IgD-negative memory B cell (primary cell): Measurements from ENCODE around the gene SGCB. TPM values are rescaled to one million over a fixed set of nuclear protein-coding genes. Genes with fewer than 3 reads are reported as not detected.
"Not testable (repeated sequence)": the region's sequence is repeated elsewhere in the genome, so short reads cannot be mapped to it uniquely, and the experiment has no call there.

Experiments used
- H3K27ac Mint-ChIP-seq, 3 donors: one replicate each; pipeline ENCODE4 v1.8.0; 2020 to 2022; ENCODE audit warnings: mild to moderate bottlenecking in 3 of 3, mixed read lengths in 3 of 3, moderate library complexity in 1 of 3
- H3K27me3 Mint-ChIP-seq: one replicate; pipeline ENCODE4 v1.8.0; 2021; ENCODE audit warnings: mixed read lengths
- H3K36me3 Mint-ChIP-seq: one replicate; pipeline ENCODE4 v1.8.0; 2020; ENCODE audit warnings: mild to moderate bottlenecking, mixed read lengths
- H3K4me1 Mint-ChIP-seq, 3 donors: one replicate each; pipeline ENCODE4 v1.8.0; 2020 to 2022; ENCODE audit warnings: mixed read lengths in 3 of 3, mild to moderate bottlenecking in 1 of 3
- H3K4me3 Mint-ChIP-seq, 4 donors: one replicate each; pipeline ENCODE4 v1.8.0; 2020 to 2022; ENCODE audit warnings: mild to moderate bottlenecking in 4 of 4, mixed read lengths in 4 of 4, moderate library complexity in 3 of 4
- H3K9me3 Mint-ChIP-seq, 3 donors: one replicate each; pipeline ENCODE4 v1.8.0; 2020 to 2021; ENCODE audit warnings: mixed read lengths in 3 of 3, mild to moderate bottlenecking in 1 of 3
- polyA plus RNA-seq: library from polyadenylated mRNA; unstranded; fragments of 300-500 nt; fragmentation: Illumina TruSeq; gene quantifications from one replicate; pipeline ENCODE4 v1.2.3, GENCODE V29; 2021

SGCB gene
- 4.8 TPM for polyA plus RNA-seq

GRCh38 chr4:52038103-52038912 lies at the start of gene SGCB:
Gene SGCB, minus strand, starts transcription at chr4:52038299. Its CDS starts 40 bp downstream, at chr4:52038259.
- H3K4me1 Mint-ChIP-seq = peaks cover 18 to 33% (median 24%) of the 10 kb centered on the region in 3 donors
- peak within 1 kb of the TSS in 1 of 3 donors; percentile 59 for H3K27ac Mint-ChIP-seq
- no peaks in the 10 kb centered on the region for H3K36me3 Mint-ChIP-seq
- no peaks in the 10 kb centered on the region for H3K9me3 Mint-ChIP-seq
- peak within 1 kb of the TSS; percentile 86 to 95 (median 92) for H3K4me3 Mint-ChIP-seq
- peaks cover 9% of the 10 kb centered on the region for H3K27me3 Mint-ChIP-seq

DNA sequence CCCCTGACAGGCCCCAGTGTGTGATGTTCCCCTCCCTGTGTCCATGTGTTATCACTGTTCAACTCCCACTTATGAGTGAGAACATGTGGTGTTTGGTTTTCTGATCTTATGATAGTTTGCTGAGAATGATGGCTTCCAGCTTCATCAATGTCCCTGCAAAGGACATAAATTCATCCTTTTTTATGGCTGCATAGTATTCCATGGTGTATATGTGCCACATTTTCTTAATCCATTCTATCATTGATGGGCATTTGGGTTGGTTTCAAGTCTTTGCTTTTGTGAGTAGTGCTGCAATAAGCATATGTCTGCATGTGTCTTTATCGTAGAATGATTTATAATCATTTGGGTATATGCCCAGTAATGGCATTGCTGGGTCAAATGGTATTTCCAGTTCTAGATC lies 48.3 kb upstream of the SGCB start:
- H3K27ac Mint-ChIP-seq, H3K36me3 Mint-ChIP-seq, H3K4me3 Mint-ChIP-seq, H3K9me3 Mint-ChIP-seq, H3K27me3 Mint-ChIP-seq, H3K4me1 Mint-ChIP-seq: not testable (repeated sequence)

DNA sequence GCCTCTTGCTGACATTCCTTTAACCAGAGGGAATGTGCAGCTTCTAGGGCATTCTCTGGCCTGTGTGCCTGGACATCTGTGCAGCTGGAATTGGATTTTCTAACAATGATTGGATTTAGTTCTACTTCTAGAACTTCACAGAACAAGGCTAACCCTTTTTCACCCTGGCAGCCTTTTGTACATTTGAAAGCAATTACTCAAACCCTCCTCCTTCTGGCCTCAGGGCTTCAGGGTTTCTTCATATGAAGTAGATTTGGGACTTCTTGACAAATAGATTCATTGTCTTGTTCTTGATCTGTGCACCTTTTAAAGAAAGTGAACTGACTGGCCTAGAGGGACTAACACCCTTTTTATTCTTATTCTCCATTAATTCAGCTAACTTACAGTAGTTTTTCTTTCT lies 43.1 kb upstream of the SGCB start:
- no peak overlapping the region for H3K27ac Mint-ChIP-seq
- H3K27me3 Mint-ChIP-seq = peaks cover 10% of the 10 kb centered on the region

GRCh38 chr4:52079659-52080058 lies 41.6 kb upstream of the SGCB start:
- no peaks in the 10 kb centered on the region for H3K4me1 Mint-ChIP-seq
- no peak overlapping the region for H3K27ac Mint-ChIP-seq
- H3K9me3 Mint-ChIP-seq = peaks cover 0 to 5% (median 0%) of the 10 kb centered on the region in 3 donors
- no peaks in the 10 kb centered on the region for H3K36me3 Mint-ChIP-seq
- H3K27me3 Mint-ChIP-seq = peaks cover 13% of the 10 kb centered on the region
- H3K4me3 Mint-ChIP-seq = no peak overlapping the region

More for the DNA sequence above, 43.1 kb upstream of the SGCB start:
- no peaks in the 10 kb centered on the region for H3K36me3 Mint-ChIP-seq
- peaks cover 0 to 1% (median 0%) of the 10 kb centered on the region in 3 donors for H3K9me3 Mint-ChIP-seq
- H3K4me3 Mint-ChIP-seq = no peak overlapping the region
- no peaks in the 10 kb centered on the region for H3K4me1 Mint-ChIP-seq

DNA sequence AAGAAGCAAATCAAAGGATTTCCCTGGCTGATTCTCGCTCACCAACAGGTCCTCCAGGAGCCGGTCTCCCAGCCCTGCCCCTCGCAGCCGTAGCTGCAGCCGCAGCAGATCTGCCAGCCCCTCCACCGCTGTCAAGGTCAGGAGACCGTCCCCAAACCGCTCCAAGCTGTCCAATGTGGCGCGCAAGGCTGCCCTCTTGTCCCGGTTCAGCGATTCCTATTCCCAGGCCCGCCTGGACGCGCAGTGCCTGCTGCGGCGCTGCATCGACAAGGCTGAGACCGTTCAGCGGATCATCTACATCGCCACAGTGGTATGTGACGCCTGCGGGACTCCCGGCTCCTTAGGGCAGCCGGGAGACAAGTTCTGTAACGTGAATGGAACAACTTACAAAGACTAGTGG lies 38.6 kb upstream of the SGCB start:
- Mint-ChIP-seq H3K27me3 (peaks cover 10% of the 10 kb centered on the region), H3K4me1 (no peaks in the 10 kb centered on the region), H3K9me3 (peaks cover 0 to 5% (median 0%) of the 10 kb centered on the region in 3 donors), H3K4me3 (no peak overlapping the region), H3K27ac (no peak overlapping the region), H3K36me3 (no peaks in the 10 kb centered on the region)

DNA sequence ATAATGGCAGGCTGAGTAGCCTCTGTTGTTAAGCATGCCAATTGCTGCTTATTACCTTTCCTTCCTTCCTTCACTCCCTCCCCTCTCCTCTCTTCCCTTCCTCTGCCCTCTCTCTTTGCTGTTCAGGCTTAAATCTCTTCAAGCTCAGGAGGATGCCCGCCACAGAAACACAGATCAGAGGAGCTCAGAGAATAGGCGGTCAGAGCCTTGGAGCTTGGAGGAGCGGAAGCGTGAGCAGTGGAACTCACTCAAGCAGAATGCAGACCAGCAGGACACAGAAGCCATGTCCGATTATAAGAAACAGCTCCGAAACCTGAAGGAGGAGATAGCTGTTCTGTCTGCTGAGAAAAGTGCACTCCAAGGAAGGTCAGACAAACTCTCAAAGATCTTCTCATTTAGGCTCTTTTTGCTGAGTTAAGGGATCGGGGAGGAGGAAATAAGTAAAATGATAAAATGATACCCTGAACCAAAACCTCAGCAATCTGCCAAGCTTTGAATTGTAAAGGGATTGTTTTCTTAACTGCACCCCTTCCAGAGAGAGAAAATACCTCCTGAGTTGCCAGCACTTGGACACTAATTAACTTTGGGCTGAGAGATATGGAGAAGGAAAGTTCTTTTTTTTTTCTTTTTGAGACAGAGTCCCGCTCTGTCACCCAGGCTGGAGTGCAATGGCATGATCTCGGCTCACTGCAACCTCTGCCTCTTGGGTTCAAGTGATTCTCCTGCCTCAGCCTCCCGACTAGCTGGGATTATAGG lies 33.9 kb upstream of the SGCB start:
- Mint-ChIP-seq H3K36me3 (no peaks in the 10 kb centered on the region), H3K4me3 (no peak overlapping the region), H3K27ac (no peak overlapping the region), H3K4me1 (no peaks in the 10 kb centered on the region), H3K27me3 (peaks cover 18% of the 10 kb centered on the region), H3K9me3 (peaks cover 0 to 8% (median 3%) of the 10 kb centered on the region in 3 donors)

DNA sequence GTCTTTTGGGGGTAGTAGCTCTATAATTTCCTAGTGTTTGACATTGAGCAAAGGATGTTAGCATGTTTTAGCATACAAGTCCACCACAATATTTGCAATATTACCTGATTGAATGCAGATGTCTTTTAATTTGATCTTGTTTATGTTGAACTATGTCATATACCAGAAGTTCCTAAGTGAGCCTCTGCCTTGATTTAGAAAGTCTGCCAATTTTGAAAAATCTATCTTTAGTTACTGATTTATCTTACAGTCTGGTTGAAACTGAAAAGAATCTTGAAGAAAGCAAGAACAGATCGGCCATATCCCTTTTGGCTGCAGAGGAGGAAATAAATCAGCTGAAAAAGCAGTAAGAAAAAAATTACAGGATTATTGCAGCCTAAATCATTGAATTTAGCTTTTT lies 31.5 kb upstream of the SGCB start:
- Mint-ChIP-seq H3K27ac (no peak overlapping the region), H3K4me3 (no peak overlapping the region), H3K4me1 (no peaks in the 10 kb centered on the region), H3K36me3 (peaks cover 1% of the 10 kb centered on the region), H3K9me3 (peaks cover 0 to 5% (median 3%) of the 10 kb centered on the region in 3 donors), H3K27me3 (peaks cover 15% of the 10 kb centered on the region)

- Mint-ChIP-seq H3K4me3 (no peak overlapping the region), H3K27ac (no peak overlapping the region), H3K4me1 (no peaks in the 10 kb centered on the region), H3K36me3 (no peaks in the 10 kb centered on the region), H3K27me3 (peaks cover 8% of the 10 kb centered on the region), H3K9me3 (no peaks in the 10 kb centered on the region)
These were observed 21.3 kb upstream of the SGCB start for GRCh38 chr4:52059372-52059771.

- Mint-ChIP-seq H3K4me1 (peaks cover 0 to 4% (median 1%) of the 10 kb centered on the region in 3 donors), H3K27ac (no peak overlapping the region), H3K9me3 (no peaks in the 10 kb centered on the region), H3K27me3 (peaks cover 12% of the 10 kb centered on the region), H3K4me3 (no peak overlapping the region), H3K36me3 (no peaks in the 10 kb centered on the region)
These were observed 20.2 kb upstream of the SGCB start for GRCh38 chr4:52058275-52058674.

DNA sequence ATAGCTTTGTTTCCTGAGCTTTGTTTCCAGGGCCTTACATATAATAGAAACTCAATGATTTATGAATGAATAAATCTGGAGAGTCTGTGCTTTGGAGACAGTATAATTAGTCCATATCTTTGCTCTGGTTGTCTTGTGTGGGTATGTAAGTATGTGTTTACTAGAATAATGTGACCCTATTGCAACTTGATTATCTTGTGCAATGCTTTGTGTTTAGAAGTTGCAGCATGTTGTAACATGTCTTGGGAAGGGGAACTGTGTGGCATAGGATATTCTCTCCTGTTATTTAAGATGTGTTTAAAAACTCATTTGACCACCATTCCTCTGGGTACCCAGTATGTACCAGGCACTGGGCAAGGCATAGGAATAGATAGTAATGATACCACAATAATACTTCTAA lies 19.1 kb upstream of the SGCB start:
- H3K4me3 Mint-ChIP-seq = no peak overlapping the region
- H3K4me1 Mint-ChIP-seq = peaks cover 0 to 13% (median 11%) of the 10 kb centered on the region in 3 donors
- H3K9me3 Mint-ChIP-seq = no peaks in the 10 kb centered on the region
- peaks cover 19% of the 10 kb centered on the region for H3K27me3 Mint-ChIP-seq
- no peaks in the 10 kb centered on the region for H3K36me3 Mint-ChIP-seq
- no peak overlapping the region for H3K27ac Mint-ChIP-seq

DNA sequence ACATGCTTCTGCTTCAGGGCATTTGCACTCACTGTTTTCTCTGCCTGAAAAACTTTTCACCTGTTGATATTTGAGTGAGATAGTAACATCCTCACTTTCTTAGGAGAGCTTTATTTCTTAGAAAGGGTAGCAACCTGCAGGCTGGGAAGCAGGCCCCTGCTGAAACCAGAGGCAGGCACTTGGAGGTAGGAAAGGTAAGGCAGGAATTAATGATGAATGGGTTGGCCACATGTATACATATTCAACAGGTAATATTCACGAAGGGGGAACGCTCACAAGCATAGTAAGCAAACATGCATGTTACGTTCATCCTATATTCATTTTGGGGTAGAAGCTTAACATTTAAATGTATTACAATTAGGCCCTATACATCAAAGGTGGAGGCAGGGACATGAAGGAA lies 16.2 kb upstream of the SGCB start:
- Mint-ChIP-seq H3K4me1 (peaks cover 4 to 24% (median 20%) of the 10 kb centered on the region in 3 donors), H3K36me3 (no peaks in the 10 kb centered on the region), H3K4me3 (no peak overlapping the region), H3K27ac (no peak overlapping the region), H3K9me3 (no peaks in the 10 kb centered on the region), H3K27me3 (peaks cover 32% of the 10 kb centered on the region)

GRCh38 chr4:52052475-52052780 lies 14.3 kb upstream of the SGCB start:
- Mint-ChIP-seq H3K36me3 (no peaks in the 10 kb centered on the region), H3K27me3 (peaks cover 37% of the 10 kb centered on the region), H3K27ac (peak overlapping the region in 1 of 3 donors; percentile 3), H3K4me3 (peak overlapping the region; percentile 84 to 93 (median 87)), H3K4me1 (peaks cover 4 to 24% (median 20%) of the 10 kb centered on the region in 3 donors), H3K9me3 (no peaks in the 10 kb centered on the region)

DNA sequence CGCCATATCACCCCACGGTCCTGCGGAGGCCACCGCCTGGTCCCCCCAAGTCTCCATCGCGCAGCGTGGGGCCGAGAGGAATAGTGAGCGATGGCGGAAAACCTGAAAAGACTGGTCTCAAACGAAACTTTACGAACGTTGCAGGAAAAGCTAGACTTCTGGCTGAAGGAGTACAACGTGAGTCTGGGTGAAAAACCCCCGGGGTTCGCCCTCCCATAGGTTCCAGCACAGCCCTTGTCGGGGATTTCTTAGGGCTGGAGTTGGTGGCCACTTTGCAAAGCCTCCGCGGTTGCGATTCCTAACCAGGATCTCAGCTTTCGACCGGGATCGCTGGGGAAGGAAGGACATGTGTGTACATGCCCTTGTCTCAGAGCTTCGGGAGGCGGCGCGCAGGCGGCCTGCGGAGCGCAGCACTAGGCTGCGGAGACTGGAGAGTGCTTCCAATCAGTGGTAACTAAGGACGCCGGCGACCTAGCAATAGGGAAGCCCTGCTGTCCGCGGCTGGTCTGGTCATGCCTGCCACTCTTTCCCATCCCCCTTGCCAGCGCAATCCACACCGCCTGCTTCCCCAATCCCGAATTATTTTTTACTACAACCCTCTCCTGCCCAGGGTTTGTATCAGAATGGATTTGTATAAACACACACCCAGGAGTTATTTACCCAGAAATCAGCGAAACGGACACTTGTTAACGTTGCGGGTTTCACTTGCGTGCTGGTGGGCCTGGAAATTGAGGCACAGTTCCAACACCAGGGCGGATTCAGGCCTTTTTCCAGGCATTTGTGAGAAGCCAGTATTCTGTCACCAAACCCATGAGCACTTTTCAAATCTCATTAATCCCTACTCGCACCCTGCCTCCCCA lies 13.7 kb upstream of the SGCB start:
- H3K4me3 Mint-ChIP-seq = peak overlapping the region; percentile 84 to 93 (median 87)
- H3K9me3 Mint-ChIP-seq = no peaks in the 10 kb centered on the region
- peak overlapping the region in 1 of 3 donors; percentile 6 for H3K27ac Mint-ChIP-seq
- no peaks in the 10 kb centered on the region for H3K36me3 Mint-ChIP-seq
- peaks cover 4 to 24% (median 20%) of the 10 kb centered on the region in 3 donors for H3K4me1 Mint-ChIP-seq
- H3K27me3 Mint-ChIP-seq = peaks cover 36% of the 10 kb centered on the region

DNA sequence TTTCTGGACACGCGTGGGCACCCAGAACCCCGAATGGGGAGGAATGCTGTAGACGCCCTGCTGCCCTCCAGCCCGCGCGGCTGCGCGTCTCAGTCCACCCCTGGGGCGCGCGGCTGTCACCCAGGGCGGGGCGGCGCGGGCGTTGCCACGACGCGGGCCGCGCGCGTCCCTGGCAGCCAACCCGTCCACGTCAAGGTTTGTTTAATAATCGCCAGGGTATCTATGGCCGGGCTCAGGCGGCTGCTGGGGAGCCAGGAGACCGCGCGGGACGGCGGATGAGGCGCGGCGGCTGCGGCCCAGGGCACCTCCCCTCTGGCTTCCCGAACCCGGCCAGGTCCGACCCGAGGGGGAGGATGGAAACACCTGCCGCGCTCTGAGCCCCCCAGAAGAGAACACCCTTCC lies 13.1 kb upstream of the SGCB start, which contains the start of gene SPATA18:
TSS of gene SPATA18 (plus strand) at position 92 of the 402 bp plus-strand sequence. CDS start 401 bp downstream, outside the sequence.
- peak within 1 kb of the TSS; percentile 84 to 93 (median 87) for H3K4me3 Mint-ChIP-seq
- peaks cover 4 to 24% (median 20%) of the 10 kb centered on the region in 3 donors for H3K4me1 Mint-ChIP-seq
- H3K27me3 Mint-ChIP-seq = peaks cover 31% of the 10 kb centered on the region
- H3K27ac Mint-ChIP-seq = peak within 1 kb of the TSS in 1 of 3 donors; percentile 6
- H3K9me3 Mint-ChIP-seq = no peaks in the 10 kb centered on the region
- no peaks in the 10 kb centered on the region for H3K36me3 Mint-ChIP-seq

GRCh38 chr4:52049266-52049665 lies 11.2 kb upstream of the SGCB start:
- Mint-ChIP-seq H3K4me3 (no peak overlapping the region), H3K4me1 (peaks cover 4 to 24% (median 20%) of the 10 kb centered on the region in 3 donors), H3K9me3 (peaks cover 0 to 2% (median 0%) of the 10 kb centered on the region in 3 donors), H3K27me3 (peaks cover 31% of the 10 kb centered on the region), H3K27ac (no peak overlapping the region), H3K36me3 (no peaks in the 10 kb centered on the region)
